ENCODE results near the gene HOGA1. TPM values are rescaled to one million over a fixed set of nuclear protein-coding genes. Genes with fewer than 3 reads are reported as not detected.

Gene HOGA1
- total and polyA plus RNA-seq, 4 donors, result 0.30 to 2.3 (median 0.77) TPM

GRCh38 chr10:97629289-97629688 is 45.1 kb downstream of the HOGA1 start:
- DNase-seq (no peak), ATAC-seq (ENCODE audit: insufficient read depth, low FRiP score) (no peak)
- no peak overlapping the region for H3K9ac ChIP-seq (ENCODE audit: insufficient read depth in 1 of 2, low read length in 2 of 2)
- no peak for TF ChIP-seq CTCF (IDR thresholded peaks at IDR 0.05; ENCODE audit: control extremely low read depth, extremely low read depth)
- H3K4me3 ChIP-seq, result no peak overlapping the region
- 92% methylated on average over 5 of the region's 5 CpGs for WGBS, 2 donors
- no peaks in the 10 kb centered on the region for H3K9me3 ChIP-seq (ENCODE audit: control insufficient read depth in 4 of 4, insufficient read depth in 3 of 4, low read length in 3 of 4)
- no peak overlapping the region for H3K27ac ChIP-seq (ENCODE audit: low read depth in 1 of 2, low read length in 1 of 2)
- no peaks in the 10 kb centered on the region for H3K27me3 ChIP-seq (ENCODE audit: control insufficient read depth in 3 of 3, insufficient read depth in 3 of 3, low read length in 2 of 3)
- peaks cover 0 to 4% (median 0%) of the 10 kb centered on the region in 4 donors for H3K36me3 ChIP-seq (ENCODE audit: control insufficient read depth in 4 of 4, insufficient read depth in 4 of 4, low read length in 4 of 4)
- peaks cover 0 to 10% (median 0%) of the 10 kb centered on the region in 5 donors for H3K4me1 ChIP-seq (ENCODE audit: control insufficient read depth in 5 of 5, insufficient read depth in 5 of 5, low read length in 5 of 5)

GRCh38 chr10:97631098-97631497 is 46.9 kb downstream of the HOGA1 start:
- Histone ChIP-seq H3K4me1 (ENCODE audit: control insufficient read depth in 5 of 5, insufficient read depth in 5 of 5, low read length in 5 of 5) (peaks cover 0 to 10% (median 0%) of the 10 kb centered on the region in 5 donors), H3K9ac (ENCODE audit: insufficient read depth in 1 of 2, low read length in 2 of 2) (no peak overlapping the region), H3K27me3 (ENCODE audit: control insufficient read depth in 3 of 3, insufficient read depth in 3 of 3, low read length in 2 of 3) (no peaks in the 10 kb centered on the region), H3K9me3 (ENCODE audit: control insufficient read depth in 4 of 4, insufficient read depth in 3 of 4, low read length in 3 of 4) (no peaks in the 10 kb centered on the region), H3K36me3 (ENCODE audit: control insufficient read depth in 4 of 4, insufficient read depth in 4 of 4, low read length in 4 of 4) (peaks cover 0 to 4% (median 0%) of the 10 kb centered on the region in 4 donors), H3K4me3 (no peak overlapping the region), H3K27ac (ENCODE audit: low read depth in 1 of 2, low read length in 1 of 2) (no peak overlapping the region)
- DNase-seq (no peak), ATAC-seq (ENCODE audit: insufficient read depth, low FRiP score) (no peak)
- no peak for TF ChIP-seq CTCF (IDR thresholded peaks at IDR 0.05; ENCODE audit: control extremely low read depth, extremely low read depth)

- ATAC-seq (ENCODE audit: insufficient read depth, low FRiP score) (peak; percentile 98), DNase-seq (peak; percentile 95 to 96 (median 95))
- H3K36me3 ChIP-seq (ENCODE audit: control insufficient read depth in 4 of 4, insufficient read depth in 4 of 4, low read length in 4 of 4), result peaks cover 0 to 4% (median 0%) of the 10 kb centered on the region in 4 donors
- no peaks in the 10 kb centered on the region for H3K9me3 ChIP-seq (ENCODE audit: control insufficient read depth in 4 of 4, insufficient read depth in 3 of 4, low read length in 3 of 4)
- 3 to 4% methylated on average over 62 of the region's 62 CpGs for WGBS, 2 donors
- TF ChIP-seq CTCF (IDR thresholded peaks at IDR 0.05; ENCODE audit: control extremely low read depth, extremely low read depth), result no peak
- H3K27me3 ChIP-seq (ENCODE audit: control insufficient read depth in 3 of 3, insufficient read depth in 3 of 3, low read length in 2 of 3), result no peaks in the 10 kb centered on the region
- H3K4me1 ChIP-seq (ENCODE audit: control insufficient read depth in 5 of 5, insufficient read depth in 5 of 5, low read length in 5 of 5), result peaks cover 0 to 10% (median 0%) of the 10 kb centered on the region in 5 donors
- H3K9ac ChIP-seq (ENCODE audit: insufficient read depth in 1 of 2, low read length in 2 of 2), result peak within 1 kb of the TSS; percentile 25 to 45
- H3K4me3 ChIP-seq, result peak within 1 kb of the TSS; percentile 74
- peak within 1 kb of the TSS; percentile 43 to 51 for H3K27ac ChIP-seq (ENCODE audit: low read depth in 1 of 2, low read length in 1 of 2)
Observed at GRCh38 chr10:97632949-97633884, 49.0 kb downstream of the HOGA1 start, which contains the start of gene MORN4. MORN4 (minus strand) TSS chr10:97633500; CDS start chr10:97619653, 13,847 bp downstream.
